Measurements from ENCODE around the gene KMT2E. TPM values are rescaled to one million over a fixed set of nuclear protein-coding genes. Genes with fewer than 3 reads are reported as not detected.

KMT2E gene
- total RNA-seq, 1 experiment from 2014 or later: 38.2 TPM

DNA sequence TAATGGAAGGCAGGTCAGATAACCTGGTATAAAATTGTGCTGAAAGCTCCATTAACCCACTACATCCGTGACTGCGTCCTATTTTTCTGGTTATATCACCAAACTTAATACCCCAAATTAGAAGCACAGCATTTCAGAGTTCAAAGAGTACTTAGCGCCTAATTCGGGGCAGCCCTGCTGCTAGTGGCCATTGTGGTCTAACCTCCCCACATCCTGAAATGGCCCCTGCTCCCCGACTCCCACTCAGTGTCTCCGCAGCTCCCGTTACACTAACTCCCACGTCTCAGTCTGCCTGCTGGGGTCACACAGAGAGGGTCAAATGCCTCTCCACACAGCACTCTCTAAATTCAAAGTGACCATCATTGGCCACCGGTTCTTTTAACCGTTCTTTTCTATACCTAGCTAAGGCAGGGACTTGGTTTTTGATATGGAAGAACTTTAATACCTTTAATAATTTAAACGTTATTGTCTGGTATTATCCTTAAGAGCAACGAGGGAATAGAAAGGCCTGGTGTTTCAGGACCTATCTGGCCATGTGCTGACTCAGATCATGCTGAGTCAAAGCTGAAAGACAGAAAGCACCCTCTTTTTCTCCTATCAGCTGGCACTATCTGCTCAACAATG, 117.1 kb downstream of the KMT2E start:
- Histone ChIP-seq H3K18ac (ENCODE audit: insufficient read length, low read depth, low read length) (no peak overlapping the region), H3T11ph (ENCODE audit: low read length) (no peak overlapping the region), H2AFZ (ENCODE audit: low read length) (no peak overlapping the region), H3K79me1 (ENCODE audit: insufficient read depth, low read depth, low read length, poor library complexity, severe bottlenecking) (no peaks in the 10 kb centered on the region), H2BK20ac (ENCODE audit: low read depth, low read length, poor library complexity, severe bottlenecking) (no peak overlapping the region), H2BK15ac (ENCODE audit: low read depth, low read length) (no peak overlapping the region), H4K91ac (ENCODE audit: insufficient read length, low read depth, low read length) (no peak overlapping the region), H4K5ac (ENCODE audit: insufficient read length, low read depth, low read length) (no peak overlapping the region), H3K79me2 (ENCODE audit: insufficient read depth, low read length) (no peaks in the 10 kb centered on the region), H4K8ac (replicated peaks; ENCODE audit: insufficient read length, low read depth, low read length) (no peak overlapping the region), H3K4me2 (ENCODE audit: insufficient read depth, insufficient read length, low read length) (no peak overlapping the region), H4K20me1 (ENCODE audit: control insufficient read depth, insufficient read depth, insufficient read length) (no peaks in the 10 kb centered on the region), H3K23ac (ENCODE audit: insufficient read length, low read depth, low read length) (no peak overlapping the region), H2BK12ac (ENCODE audit: insufficient read length, low read depth, low read length) (no peak overlapping the region), H3K14ac (ENCODE audit: insufficient read depth, low read length) (no peak overlapping the region), H3K9ac (ENCODE audit: extremely low read depth, insufficient read length, low read length) (no peak overlapping the region), H3K4me1 (ENCODE audit: insufficient read depth, low read length) (no peaks in the 10 kb centered on the region), H3K27me3 (ENCODE audit: insufficient read depth, low read length) (no peaks in the 10 kb centered on the region), H3K9me3 (ENCODE audit: control insufficient read depth, low read depth, low read length) (no peaks in the 10 kb centered on the region), H3K23me2 (ENCODE audit: insufficient read length, low read depth, low read length, poor library complexity, severe bottlenecking) (no peaks in the 10 kb centered on the region), H2BK120ac (ENCODE audit: low read depth, low read length, poor library complexity, severe bottlenecking) (no peak overlapping the region), H3K27ac (ENCODE audit: insufficient read length, low read depth, low read length) (no peak overlapping the region), H3K56ac (ENCODE audit: insufficient read length, low read depth, low read length) (no peak overlapping the region), H2BK5ac (ENCODE audit: insufficient read length, low read length) (no peak overlapping the region), H2AK5ac (ENCODE audit: insufficient read length, low read length) (no peak overlapping the region), H3K4ac (ENCODE audit: low read depth, low read length) (no peak overlapping the region)
- TF ChIP-seq, protein P1, sequence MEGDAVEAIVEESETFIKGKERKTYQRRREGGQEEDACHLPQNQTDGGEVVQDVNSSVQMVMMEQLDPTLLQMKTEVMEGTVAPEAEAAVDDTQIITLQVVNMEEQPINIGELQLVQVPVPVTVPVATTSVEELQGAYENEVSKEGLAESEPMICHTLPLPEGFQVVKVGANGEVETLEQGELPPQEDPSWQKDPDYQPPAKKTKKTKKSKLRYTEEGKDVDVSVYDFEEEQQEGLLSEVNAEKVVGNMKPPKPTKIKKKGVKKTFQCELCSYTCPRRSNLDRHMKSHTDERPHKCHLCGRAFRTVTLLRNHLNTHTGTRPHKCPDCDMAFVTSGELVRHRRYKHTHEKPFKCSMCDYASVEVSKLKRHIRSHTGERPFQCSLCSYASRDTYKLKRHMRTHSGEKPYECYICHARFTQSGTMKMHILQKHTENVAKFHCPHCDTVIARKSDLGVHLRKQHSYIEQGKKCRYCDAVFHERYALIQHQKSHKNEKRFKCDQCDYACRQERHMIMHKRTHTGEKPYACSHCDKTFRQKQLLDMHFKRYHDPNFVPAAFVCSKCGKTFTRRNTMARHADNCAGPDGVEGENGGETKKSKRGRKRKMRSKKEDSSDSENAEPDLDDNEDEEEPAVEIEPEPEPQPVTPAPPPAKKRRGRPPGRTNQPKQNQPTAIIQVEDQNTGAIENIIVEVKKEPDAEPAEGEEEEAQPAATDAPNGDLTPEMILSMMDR (conservative IDR thresholded peaks at IDR 0.05): no peak
- no peak overlapping the region for H3K4me3 Mint-ChIP-seq
- WGBS (ENCODE audit: extremely low coverage, insufficient read length, low lambda C conversion rate): no CpG with 5 or more reads among the region's 12 CpGs
- H3K27me3 Mint-ChIP-seq (ENCODE audit: low read depth): no peaks in the 10 kb centered on the region
- peaks cover 6 to 27% (median 8%) of the 10 kb centered on the region in 3 experiments; a peak in 6 of 7 replicates for H3K36me3 Mint-ChIP-seq (ENCODE audit: insufficient read depth in 1 of 3, low read depth in 3 of 3)
- no peak for DNase-seq
- H3K4me1 Mint-ChIP-seq: peaks cover 15 to 17% of the 10 kb centered on the region in 2 experiments; a peak in 3 of 4 replicates
- no peaks in the 10 kb centered on the region for H3K9me3 Mint-ChIP-seq
- peak overlapping the region in 1 of 3 experiments; percentile 28; a peak in 2 of 7 replicates for H3K27ac Mint-ChIP-seq
